Stimulated activated CD8-positive, alpha-beta memory T cell treated with anti-CD3 and anti-CD28 coated beads, Interleukin-7, amount 100 ng/mL, for 1 hour (primary cell): ENCODE results near the gene NELFCD.
"Not testable (repeated sequence)": the region's sequence is repeated elsewhere in the genome, so short reads cannot be mapped to it uniquely, and the experiment has no call there.

ENCODE experiments used
- DNase-seq, 2 donors: peaks; one replicate each; pipeline ENCODE4 v3.0.0-alpha.2; 2020; ENCODE audit warnings: low read depth in 2 of 2

NELFCD gene

DNA sequence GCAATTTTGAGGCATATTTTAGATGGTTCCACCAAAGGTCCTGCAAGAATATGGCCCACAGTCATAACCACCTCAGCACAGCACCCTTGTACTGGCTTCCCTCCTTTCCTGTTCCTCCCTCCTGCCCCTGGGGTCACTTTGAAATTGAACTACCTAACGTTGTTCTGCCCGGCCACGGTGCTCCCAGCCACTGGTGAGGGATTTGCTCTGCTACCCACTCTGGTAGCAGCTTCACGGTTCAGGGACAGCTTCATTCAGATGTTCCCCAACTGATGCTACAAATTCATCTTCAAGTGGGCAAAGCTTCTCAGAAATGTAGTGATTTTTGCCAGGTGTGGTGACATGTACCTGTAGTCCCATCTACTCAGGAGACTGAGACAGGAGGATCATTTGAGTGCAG is 7.9 kb upstream of the NELFCD start:
- DNase-seq, result no peak

DNA sequence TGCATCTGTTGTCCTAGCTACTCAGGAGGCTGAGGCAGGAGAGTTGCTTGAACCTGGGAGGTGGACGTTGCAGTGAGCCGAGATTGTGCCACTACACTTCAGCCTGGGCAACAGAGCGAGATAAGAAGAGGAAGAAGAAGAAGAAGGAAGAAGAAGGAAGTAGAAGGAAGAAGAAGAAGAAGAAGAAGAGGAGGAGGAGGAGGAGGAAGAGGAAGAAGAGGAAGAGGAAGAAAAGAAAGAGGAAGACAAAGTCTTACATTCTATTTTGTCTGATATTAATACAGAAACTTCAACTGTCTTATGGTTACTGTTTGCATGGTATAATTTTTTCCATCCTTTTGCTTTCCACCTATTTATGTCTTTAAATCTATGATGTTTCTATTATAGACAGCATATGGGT is 7.2 kb upstream of the NELFCD start:
- no peak for DNase-seq

DNA sequence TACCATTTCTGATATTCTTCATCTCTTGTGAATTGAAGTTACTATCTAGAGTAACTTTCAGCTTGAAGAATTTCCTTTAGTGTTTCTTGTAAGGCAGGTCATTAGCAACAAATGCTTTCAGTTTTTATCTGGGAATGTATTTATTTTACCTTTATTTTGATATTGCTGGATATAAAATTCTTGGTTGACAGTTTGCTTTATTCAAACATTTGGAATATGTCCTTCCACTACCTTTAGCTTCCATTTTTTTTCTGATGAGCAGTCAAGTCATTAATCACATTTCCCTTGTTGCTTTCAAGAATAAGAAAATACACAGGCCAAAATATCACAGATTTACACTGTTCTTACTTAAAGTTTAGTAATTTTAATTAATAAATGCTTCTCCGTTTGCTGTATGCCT is 5.7 kb upstream of the NELFCD start:
- DNase-seq, result no peak

DNA sequence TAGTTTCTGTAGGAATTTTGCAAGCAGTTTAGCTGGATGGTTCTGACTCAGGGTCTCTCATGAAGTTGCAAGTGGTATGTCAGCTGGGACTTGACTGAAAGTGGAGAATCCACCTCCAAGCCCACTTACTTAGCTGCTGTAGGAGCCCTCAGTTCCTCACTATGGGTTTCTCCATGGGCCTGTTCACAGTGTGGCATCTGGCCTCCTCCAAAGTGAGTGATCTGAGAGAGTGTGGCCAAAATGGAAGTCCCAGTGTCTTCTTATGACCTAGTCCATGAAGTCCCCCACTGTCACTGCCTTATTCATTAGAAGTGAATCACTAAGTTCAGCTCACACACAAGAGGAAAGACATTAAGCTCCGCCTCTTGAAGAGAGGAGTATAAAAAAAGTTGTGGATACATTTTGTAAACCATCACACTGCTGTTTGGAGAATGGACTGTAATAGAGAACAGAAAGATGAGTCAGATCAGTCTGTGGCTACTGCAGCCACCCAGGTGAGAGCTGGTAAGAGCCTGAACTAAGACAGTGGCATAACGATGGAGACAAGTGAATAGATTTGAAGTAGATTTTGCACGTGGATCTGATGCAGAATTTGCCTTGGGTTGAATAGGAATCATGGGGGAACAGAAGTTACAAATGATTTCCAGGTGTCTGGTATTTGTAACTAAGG is 4.9 kb upstream of the NELFCD start:
- no peak for DNase-seq

DNA sequence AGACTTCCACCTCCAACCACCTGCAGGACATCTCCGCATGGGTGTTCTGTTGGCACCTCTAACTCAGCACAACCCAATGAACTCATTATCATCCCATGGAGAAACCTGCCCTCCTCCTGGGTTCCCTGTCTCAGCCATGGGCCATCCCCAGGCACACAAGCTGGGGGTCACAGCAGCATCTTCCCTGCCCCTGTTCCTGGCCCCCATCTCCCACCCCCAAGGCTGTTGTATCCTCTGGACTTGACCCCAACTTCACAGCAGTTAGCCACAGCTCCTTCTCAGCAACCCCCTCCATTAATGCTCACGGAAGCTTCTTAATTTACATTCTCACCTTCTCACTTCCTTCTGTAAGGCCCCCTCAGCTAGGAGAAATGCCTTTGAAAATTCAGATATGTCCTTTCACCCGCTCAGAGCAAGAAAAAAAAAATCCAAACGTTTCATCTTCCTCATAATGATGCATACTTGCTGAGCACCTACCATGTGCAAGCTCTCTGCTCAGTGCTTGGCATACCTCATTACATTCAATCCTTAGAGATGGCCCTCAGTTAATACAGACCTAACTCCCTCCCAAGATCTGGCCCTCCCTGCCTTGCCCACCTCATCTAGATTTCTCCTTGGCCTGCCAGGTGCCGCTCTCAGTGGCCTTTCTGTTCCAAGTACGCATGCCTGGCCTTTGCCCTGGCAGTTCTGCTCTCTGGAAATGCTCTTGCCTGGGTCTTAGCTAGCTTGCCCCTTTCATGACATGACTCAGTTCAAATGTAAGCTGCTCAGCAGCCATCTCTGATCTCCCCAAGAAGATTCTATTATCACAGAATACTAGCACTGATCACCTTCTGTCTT is 2.5 kb upstream of the NELFCD start:
- DNase-seq, result no peak

DNA sequence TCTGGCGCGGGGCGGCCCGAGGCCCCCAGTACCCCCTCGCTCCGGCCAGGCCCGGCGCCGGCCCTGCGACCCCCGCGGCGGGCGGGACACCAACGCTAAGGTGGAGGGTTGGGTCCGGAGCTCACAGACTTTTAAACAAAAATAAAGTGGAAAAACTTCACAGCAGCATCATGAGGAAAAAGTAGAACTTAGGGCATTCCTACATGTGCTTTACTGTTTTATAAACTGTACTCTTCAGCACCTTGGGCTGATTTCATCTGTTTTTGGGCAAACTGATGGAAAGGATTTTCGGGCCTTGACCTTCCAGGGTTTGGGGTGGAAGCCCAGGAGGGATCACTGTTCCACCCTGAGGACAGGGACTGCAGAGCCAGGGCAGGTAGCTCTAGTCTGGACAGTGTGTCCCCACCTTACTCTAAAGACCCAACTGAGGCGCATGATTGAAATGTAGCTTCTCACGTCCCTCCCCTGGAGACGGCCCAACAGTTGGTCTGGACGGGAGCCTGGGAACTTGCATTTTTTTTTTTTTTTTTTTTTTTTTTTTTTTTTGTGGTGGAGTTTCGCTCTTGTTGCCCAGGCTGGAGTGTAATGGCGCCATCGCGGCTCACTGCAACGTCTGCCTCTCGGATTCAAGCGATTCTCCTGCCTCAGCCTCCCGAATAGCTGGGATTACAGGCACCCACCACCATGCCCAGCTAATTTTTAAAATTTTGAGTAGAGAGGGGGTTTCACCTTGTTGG is 740 bp downstream of the NELFCD start:
- DNase-seq, result no peak

DNA sequence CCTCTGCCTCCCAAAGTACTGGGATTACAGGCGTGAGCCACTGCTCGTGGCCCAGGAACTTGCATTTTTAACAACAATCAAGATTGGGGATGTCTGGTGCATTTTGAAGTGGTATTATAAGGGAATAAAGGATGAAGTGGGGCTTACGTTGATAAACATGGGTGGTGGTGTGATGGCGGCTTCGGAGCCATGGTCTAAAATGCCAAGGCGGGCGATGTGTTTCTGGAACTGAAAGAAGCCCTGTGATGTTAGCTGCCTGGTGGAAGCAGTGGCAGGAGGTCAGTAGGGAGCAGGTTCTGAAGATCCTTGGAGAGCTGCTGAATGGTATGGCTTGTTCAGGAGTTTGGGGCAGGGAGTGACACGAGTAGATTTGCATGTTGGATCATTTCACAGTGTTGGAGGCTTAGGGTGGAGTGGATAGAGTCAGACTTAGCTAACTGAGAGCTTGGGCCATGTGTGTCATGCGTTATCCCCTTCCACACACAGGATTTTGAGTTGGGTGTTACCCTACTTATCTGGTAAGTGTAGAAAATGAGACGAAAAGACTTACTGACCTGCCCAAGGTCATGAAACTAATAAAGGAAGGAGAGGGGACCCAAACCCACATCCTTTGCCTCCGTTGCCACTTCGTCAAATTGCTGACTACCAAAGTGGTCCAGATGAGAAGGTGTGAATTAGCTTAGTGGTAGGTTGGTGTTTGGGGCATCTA is 1.5 kb downstream of the NELFCD start:
- no peak for DNase-seq

DNA sequence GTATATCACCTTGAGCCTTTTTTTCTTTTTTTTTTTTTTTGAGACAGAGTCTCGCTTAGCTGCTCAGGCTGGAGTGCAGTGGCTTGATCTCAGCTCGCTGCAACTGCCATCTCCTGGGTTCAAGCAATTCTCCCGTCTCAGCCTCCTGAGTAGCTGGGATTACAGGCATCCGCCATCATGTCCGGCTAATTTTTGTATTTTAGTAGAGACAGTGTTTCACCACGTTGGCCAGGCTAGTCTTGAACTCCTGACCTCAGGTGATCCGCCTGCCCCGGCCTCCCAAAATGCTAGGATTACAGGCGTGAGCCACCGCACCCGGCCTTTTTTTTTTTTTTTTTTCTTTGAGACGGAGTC is 2.0 kb downstream of the NELFCD start:
- DNase-seq, result not testable (repeated sequence)

DNA sequence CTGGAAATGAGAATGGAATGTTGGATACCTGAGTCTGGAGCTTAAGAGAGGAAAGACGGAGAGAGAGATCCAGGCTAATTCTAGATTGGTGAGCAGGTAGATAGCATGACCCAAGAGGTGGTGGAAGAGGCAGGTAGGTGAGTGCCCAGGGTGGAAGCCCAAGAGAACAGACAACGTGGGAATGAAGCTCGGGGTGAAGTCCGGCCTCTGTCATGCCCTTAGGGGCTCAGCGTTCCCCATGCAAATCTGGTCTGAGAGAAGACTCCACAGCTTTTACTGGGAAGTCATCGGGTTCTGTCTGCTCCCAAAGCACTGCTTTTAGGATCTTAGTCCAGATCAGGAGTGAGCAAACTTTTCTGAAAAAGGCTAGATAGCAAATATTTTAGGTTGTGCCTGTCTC is 3.6 kb downstream of the NELFCD start:
- no peak for DNase-seq

DNA sequence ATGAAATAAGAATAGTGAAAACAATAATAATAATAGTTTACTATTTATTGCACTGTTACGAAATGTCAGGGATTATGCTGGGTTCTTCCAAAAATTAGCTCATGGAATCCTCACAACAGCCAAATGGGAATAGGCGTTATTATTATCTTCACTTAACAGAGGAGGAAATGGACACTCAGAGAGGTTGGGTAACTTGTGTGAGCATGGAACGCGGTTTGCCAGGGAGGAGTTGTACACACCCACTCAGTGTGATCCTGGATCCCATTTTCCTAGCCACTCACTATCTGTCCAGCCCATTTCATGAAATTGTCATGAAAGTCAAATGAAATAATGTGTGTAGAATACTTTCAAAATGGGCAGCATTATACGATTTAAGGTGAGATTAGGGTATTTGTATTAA is 4.6 kb downstream of the NELFCD start:
- no peak for DNase-seq

DNA sequence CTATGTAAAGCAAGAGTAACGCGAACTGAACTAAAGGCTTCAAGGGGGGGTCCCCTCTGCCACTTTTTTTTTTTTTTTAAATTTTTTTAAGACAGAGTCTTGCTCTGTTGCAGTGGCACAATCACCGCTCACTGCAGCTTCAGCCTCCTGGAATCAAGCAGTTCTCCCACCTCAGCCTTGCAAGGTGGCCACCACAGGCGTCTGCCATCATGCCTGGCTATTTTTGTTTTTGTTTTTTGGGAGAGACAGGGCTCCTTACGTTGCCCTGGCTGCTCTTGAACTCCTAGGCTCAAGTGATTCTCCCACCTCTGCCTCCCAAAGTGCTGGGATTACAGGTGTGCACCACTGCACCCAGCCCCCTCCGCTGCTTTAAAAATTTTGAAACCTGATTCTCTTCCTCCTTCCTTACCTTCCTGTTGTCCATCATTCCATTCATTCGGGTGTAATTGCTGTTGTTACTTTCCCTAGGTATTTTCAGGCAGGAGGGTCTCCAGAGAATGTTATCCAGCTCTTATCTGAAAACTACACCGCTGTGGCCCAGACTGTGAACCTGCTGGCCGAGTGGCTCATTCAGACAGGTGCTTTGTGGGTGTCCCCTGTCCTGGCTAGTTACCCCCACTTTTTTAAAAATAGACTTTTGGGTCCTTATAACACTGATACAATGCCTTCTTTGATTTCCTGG is 5.4 kb downstream of the NELFCD start:
- no peak for DNase-seq

DNA sequence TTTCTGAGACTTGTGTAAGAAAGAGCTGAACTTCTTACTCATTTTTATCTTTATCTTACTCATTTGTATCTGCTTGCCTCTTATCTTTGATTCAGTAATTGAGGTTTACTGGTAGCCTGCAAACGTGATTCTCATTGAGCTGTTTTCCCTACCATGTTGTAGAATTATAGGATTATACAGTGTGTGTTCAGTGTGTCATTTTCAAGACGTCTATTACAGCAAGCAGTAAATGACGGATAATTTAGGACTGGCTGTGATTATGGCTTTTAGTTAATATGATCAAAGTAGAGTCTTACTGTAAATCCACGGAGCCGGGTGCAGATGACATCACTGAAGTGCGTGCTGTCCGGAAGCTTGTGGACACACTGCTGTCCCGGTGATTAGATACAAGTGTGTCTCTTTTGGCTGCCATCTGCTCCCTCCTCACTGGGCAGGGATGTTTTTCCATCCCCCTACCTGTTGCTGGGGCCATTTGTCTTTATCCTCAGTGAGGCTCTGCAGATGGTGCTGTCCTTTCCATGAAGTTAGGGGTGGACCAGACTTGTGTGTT is 6.0 kb downstream of the NELFCD start:
- DNase-seq, result no peak

DNA sequence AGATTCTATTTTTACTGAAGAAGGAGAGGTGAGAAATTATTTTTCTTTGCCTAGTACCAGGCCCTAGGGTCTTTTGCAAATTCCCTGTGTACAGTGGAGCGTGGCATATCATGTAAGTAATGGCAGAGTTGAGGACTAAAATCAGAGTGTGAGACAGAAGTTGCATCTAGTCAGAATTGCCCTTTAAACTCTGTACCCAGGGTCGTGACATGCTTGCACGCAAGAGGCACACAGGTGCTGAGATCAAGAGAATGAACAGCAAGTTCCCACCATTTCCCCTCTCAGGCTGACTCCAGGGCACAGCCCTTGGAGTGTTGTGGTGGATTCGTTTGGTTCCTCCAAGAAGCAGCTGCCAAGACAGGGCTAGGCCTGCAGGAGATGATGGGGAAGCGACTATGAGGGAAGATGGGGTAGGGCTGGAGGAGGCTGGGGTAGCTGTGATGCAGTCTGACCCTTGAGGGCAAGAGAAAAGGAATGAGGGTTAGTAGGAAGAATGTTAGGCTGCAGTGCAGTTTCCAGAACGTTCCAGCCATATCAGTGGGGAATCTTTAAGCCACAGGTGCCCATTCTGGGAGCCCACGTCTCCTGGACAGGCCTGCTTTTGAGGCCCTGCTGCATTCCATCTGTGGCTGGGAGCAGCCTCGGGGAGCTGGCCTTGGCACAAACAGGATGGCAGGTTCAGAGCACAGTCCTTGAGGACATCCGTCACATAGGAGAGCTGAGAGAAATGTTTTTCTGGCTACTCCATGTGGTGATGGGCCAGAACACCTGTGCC is 6.9 kb downstream of the NELFCD start:
- DNase-seq, result no peak

DNA sequence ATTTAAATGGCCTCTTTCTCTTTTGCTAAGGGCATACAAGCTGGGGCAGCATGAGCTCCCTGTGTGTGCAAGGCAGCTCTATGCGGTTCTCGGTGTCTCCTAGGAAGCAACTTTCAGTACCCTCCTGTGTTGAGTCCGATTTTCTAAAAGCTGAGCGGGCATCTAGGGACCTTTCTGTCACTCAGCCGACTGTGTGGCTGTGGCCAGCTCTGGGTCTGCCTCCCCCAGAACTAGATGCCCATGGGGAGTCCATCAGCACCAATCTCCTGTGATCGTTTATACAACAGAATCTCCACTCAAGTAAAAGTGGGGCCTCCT is 7.5 kb downstream of the NELFCD start:
- DNase-seq, result no peak

DNA sequence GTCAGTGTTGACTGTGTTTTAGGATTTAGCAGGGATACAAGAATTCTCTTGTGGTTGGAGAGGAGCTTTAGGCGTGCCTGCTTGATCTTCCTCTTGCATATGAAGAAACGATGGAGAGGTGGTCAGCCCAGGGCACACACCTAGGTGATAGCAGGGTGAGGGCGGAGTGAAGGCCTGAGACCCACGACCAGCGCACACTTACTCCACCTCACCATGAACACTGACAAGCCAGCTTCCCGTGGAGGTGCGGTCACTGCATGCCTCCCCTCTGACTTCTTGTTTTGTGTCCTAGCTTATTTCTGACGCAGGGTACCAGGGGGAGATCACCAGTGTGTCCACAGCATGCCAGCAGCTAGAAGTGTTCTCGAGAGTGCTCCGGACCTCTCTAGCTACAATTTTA is 8.1 kb downstream of the NELFCD start:
- no peak for DNase-seq

DNA sequence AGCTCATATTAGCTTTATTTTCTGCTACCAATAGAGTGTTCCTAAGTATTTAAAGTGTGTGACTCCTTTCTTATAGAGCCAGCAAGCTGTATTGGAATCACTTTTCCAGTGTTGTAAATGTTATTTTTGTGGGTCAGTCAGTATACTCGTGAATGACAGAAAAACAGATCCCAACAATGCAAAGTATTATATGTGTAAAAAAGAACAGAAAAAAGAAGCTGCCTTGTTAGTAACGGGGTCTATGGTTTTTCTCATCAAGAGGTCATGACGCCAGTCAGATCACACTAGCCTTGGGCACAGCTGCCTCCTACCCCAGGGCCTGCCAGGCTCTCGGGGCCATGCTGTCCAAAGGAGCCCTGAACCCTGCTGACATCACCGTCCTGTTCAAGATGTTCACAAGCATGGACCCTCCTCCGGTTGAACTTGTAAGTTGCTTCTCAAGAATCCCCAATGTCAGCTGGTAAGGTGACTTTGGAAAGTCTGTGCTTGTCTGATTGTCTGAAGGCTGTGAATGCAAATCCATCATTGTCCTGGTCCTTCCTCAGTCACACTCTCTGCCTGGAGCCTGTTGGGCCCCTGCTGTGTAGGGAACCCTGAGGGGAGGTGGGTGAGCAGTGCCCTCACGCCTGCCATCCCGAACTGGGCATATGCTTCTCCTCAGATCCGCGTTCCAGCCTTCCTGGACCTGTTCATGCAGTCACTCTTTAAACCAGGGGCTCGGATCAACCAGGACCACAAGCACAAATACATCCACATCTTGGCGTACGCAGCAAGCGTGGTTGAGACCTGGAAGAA is 9.8 kb downstream of the NELFCD start:
- DNase-seq, result no peak

DNA sequence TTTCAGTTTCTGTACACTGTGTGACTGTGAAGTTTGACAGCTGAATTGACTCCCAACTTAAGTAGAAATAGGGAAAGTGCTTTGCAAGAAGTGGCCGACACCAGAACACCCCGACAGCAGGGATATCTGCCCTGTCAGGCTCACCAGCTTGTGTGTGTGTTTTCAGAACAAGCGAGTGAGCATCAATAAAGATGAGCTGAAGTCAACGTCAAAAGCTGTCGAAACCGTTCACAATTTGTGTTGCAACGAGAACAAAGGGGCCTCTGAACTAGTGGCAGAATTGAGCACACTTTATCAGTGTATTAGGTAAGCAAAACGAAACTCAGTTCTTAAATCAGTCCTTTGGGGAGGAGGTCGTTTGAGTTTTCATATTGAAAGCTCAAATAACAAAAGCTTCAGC is 10.7 kb downstream of the NELFCD start:
- no peak for DNase-seq

DNA sequence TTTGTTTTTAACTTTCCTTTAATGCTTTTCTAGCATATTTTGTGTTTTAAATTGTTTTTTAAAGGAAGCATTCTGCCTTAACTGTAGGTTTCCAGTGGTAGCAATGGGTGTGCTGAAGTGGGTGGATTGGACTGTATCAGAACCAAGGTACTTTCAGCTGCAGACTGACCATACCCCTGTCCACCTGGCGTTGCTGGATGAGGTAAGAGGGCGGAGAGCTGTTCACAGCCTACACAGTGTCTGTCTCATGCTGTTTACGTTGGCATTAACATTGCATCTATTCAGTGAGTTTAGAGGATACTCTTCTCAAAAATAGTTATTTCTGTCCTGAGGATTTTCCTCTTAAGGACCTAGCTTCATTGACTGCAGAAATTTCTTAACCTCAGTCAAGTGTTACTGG is 11.9 kb downstream of the NELFCD start:
- DNase-seq, result no peak

DNA sequence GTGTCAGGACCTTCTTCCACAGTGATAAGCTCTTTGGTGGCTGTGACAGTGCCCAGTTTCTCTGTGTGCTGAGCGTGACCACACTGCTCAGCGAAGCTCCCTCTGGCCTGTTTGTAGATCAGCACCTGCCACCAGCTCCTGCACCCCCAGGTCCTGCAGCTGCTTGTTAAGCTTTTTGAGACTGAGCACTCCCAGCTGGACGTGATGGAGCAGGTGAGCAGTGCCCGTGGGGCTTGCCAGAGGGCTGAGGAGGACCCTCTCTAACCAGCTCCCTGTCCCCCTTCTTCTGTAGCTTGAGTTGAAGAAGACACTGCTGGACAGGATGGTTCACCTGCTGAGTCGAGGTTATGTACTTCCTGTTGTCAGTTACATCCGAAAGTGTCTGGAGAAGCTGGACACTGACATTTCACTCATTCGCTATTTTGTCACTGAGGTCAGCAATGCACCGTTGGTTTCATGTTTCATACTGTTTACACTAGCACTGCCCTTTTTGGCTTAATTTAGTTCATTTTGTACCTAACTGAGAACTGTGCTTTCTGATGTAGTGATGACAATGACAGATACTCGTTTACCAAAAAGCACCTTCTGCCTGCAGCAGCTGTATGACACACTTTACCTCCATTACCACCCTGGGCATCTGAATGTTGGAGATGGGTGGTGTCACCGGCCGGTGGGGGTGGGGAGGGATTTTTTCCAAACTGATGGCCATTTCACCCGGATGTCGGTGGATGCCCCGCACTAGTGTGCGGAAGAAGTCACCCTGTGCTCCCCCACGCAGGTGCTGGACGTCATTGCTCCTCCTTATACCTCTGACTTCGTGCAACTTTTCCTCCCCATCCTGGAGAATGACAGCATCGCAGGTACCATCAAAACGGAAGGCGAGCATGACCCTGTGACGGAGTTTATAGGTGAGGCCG is 12.5 kb downstream of the NELFCD start:
- no peak for DNase-seq
